Stomach (tissue), 4 donors: ENCODE data around the gene RNF19B.

ENCODE experiments used
- EP300 ChIP-seq: sonication (generic); formaldehyde crosslinking; IDR thresholded peaks from one replicate; pipeline ENCODE4 v1.6.1; 2017; ENCODE audit warnings: antibody characterized with exemption
- POLR2AphosphoS5 ChIP-seq, 3 donors: sonication (generic); formaldehyde crosslinking; IDR thresholded peaks; one replicate each; pipeline ENCODE4 v1.6.1; 2016; ENCODE audit warnings: antibody characterized with exemption in 3 of 3
- TF ChIP-seq, protein P1 (sequence below), 7 experiments: fragments of 450-650 bp in 4 of 7; fragments of 200-600 bp in 3 of 7; sonication (generic) in 3 of 7; IDR thresholded peaks; one replicate each; pipeline ENCODE4 v1.5.1; 2016 to 2019; ENCODE audit warnings: antibody characterized with exemption in 7 of 7, control low read depth in 2 of 7, mild to moderate bottlenecking in 1 of 7

GRCh38 chr1:32888134-32888533, 76.5 kb downstream of the RNF19B start:
- TF ChIP-seq, protein P1, sequence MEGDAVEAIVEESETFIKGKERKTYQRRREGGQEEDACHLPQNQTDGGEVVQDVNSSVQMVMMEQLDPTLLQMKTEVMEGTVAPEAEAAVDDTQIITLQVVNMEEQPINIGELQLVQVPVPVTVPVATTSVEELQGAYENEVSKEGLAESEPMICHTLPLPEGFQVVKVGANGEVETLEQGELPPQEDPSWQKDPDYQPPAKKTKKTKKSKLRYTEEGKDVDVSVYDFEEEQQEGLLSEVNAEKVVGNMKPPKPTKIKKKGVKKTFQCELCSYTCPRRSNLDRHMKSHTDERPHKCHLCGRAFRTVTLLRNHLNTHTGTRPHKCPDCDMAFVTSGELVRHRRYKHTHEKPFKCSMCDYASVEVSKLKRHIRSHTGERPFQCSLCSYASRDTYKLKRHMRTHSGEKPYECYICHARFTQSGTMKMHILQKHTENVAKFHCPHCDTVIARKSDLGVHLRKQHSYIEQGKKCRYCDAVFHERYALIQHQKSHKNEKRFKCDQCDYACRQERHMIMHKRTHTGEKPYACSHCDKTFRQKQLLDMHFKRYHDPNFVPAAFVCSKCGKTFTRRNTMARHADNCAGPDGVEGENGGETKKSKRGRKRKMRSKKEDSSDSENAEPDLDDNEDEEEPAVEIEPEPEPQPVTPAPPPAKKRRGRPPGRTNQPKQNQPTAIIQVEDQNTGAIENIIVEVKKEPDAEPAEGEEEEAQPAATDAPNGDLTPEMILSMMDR (IDR thresholded peaks at IDR 0.05) = no peak
- TF ChIP-seq POLR2AphosphoS5 (IDR thresholded peaks at IDR 0.05) (no peak), EP300 (no peak)
